ENCODE measurements around the gene NRAP. TPM values are rescaled to one million over a fixed set of nuclear protein-coding genes. Genes with fewer than 3 reads are reported as not detected.

NRAP gene
- total RNA-seq, 1 experiment from 2014 or later: not detected

DNA sequence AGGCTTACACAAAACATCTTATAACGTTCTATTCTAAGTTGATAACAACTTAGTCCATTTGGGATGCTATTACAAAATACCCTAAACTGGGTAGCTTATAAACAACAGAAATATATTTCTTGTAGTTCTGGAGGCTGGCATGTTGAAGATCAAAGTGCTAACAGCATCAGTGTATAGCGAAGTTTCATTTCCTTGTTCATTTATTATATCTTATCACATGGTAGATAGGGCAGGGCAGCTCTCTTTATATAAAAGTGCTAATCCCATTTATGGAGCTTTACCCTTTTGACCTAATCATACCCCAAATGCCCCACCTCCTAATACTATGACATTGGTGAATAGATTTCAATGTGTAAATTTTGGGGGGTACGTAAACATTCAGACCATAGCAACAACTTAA lies 22.2 kb upstream of the NRAP start:
- no TSS peak for BruUV-seq (replicated peaks)
- no peaks in the 10 kb centered on the region for H3K4me1 Mint-ChIP-seq (ENCODE audit: low read depth, unreplicated experiment)
- CTCF ChIA-PET: no interaction called here
- H3K27me3 Mint-ChIP-seq (ENCODE audit: unreplicated experiment): no peaks in the 10 kb centered on the region
- TF ChIP-seq, protein P1, sequence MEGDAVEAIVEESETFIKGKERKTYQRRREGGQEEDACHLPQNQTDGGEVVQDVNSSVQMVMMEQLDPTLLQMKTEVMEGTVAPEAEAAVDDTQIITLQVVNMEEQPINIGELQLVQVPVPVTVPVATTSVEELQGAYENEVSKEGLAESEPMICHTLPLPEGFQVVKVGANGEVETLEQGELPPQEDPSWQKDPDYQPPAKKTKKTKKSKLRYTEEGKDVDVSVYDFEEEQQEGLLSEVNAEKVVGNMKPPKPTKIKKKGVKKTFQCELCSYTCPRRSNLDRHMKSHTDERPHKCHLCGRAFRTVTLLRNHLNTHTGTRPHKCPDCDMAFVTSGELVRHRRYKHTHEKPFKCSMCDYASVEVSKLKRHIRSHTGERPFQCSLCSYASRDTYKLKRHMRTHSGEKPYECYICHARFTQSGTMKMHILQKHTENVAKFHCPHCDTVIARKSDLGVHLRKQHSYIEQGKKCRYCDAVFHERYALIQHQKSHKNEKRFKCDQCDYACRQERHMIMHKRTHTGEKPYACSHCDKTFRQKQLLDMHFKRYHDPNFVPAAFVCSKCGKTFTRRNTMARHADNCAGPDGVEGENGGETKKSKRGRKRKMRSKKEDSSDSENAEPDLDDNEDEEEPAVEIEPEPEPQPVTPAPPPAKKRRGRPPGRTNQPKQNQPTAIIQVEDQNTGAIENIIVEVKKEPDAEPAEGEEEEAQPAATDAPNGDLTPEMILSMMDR (IDR thresholded peaks at IDR 0.05; ENCODE audit: unreplicated experiment): no peak
- no peaks in the 10 kb centered on the region for H3K36me3 Mint-ChIP-seq (ENCODE audit: insufficient read depth, unreplicated experiment)
- no peak overlapping the region for H3K27ac Mint-ChIP-seq (ENCODE audit: unreplicated experiment)
- peaks cover 5% of the 10 kb centered on the region for H3K9me3 Mint-ChIP-seq (ENCODE audit: low read depth, unreplicated experiment)
- no peak overlapping the region for H3K4me3 Mint-ChIP-seq (ENCODE audit: low read depth, unreplicated experiment)
- DNase-seq: no peak
- intact Hi-C loops (cut with micrococcal nuclease; ENCODE audit: unreplicated experiment): no loop called here

DNA sequence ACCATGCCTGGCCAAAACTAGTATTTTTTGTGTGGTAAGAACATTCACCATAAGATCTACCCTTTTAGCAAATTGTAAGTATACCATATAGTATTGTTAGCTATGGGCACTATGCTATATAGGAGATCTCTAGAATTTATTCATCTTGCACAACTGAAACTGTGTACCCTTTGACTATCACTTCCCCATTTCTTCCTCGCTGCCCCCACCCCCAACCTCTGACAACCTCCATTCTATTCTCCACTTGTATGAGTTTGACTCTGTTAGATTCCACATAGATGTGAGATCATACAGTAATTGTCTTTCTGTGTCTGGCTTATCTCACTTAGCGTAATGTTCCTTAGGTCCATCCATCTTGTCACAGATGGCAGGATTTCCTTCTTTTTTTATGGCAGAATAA lies 19.5 kb upstream of the NRAP start:
- H3K27me3 Mint-ChIP-seq (ENCODE audit: unreplicated experiment): no peaks in the 10 kb centered on the region
- H3K4me3 Mint-ChIP-seq (ENCODE audit: low read depth, unreplicated experiment): no peak overlapping the region
- no TSS peak for BruUV-seq (replicated peaks)
- CTCF ChIA-PET: no interaction called here
- H3K36me3 Mint-ChIP-seq (ENCODE audit: insufficient read depth, unreplicated experiment): peaks cover 24% of the 10 kb centered on the region
- peaks cover 7% of the 10 kb centered on the region for H3K4me1 Mint-ChIP-seq (ENCODE audit: low read depth, unreplicated experiment)
- DNase-seq: no peak
- intact Hi-C loops (cut with micrococcal nuclease; ENCODE audit: unreplicated experiment): no loop called here
- no peak overlapping the region for H3K27ac Mint-ChIP-seq (ENCODE audit: unreplicated experiment)
- peaks cover 4% of the 10 kb centered on the region for H3K9me3 Mint-ChIP-seq (ENCODE audit: low read depth, unreplicated experiment)
- TF ChIP-seq, protein P1 (IDR thresholded peaks at IDR 0.05; ENCODE audit: unreplicated experiment): no peak

DNA sequence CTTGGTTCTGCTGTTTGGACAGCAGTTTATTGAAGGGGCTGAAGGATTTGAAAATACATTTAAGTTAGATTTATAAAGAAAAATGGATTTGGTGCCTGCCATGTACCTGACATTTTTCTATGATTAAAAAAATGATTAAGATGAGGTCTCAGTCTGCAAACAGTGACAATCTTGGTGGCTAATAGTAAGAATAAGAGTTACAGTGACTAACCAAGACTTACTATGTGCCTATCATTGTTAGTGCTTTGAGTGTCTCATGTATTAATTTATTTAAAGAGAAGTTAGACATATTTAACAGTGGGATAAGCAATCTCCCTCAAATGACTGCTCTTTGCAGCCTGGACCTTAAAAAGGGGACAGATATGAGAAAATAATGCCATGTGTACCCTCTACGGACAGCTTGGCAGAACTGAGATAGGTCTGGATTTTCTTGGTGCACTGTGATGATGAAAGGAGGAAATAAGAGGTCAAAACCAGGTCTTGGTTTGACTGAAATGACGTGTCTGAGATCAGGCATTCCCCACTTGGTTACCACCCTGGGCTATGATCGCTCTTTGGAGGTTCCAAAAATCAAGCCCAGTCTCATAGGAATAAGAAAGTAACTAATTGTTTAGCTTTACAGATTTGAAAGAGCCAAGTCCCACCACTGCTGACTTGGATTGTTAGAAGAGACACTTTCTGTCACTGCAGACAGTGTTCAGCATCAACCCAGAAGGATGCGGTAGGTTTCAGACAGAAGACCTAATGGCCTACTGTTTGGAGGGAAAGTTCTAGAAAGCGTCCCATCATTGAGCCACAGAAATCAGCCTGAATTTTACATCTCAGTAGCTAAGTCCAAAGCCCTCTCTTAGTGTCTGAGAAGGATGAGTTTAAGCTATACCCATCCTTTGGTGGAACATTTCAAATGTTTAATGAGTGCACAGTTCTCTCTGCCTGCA lies 18.0 kb upstream of the NRAP start:
- no peaks in the 10 kb centered on the region for H3K27me3 Mint-ChIP-seq (ENCODE audit: unreplicated experiment)
- DNase-seq: no peak
- H3K36me3 Mint-ChIP-seq (ENCODE audit: insufficient read depth, unreplicated experiment): peaks cover 26% of the 10 kb centered on the region
- no peak overlapping the region for H3K4me3 Mint-ChIP-seq (ENCODE audit: low read depth, unreplicated experiment)
- H3K4me1 Mint-ChIP-seq (ENCODE audit: low read depth, unreplicated experiment): peaks cover 9% of the 10 kb centered on the region
- CTCF ChIA-PET: no interaction called here
- peaks cover 3% of the 10 kb centered on the region for H3K9me3 Mint-ChIP-seq (ENCODE audit: low read depth, unreplicated experiment)
- intact Hi-C loops (cut with micrococcal nuclease; ENCODE audit: unreplicated experiment): no loop called here
- BruUV-seq (replicated peaks): no TSS peak
- no peak overlapping the region for H3K27ac Mint-ChIP-seq (ENCODE audit: unreplicated experiment)
- TF ChIP-seq, protein P1 (IDR thresholded peaks at IDR 0.05; ENCODE audit: unreplicated experiment): no peak

DNA sequence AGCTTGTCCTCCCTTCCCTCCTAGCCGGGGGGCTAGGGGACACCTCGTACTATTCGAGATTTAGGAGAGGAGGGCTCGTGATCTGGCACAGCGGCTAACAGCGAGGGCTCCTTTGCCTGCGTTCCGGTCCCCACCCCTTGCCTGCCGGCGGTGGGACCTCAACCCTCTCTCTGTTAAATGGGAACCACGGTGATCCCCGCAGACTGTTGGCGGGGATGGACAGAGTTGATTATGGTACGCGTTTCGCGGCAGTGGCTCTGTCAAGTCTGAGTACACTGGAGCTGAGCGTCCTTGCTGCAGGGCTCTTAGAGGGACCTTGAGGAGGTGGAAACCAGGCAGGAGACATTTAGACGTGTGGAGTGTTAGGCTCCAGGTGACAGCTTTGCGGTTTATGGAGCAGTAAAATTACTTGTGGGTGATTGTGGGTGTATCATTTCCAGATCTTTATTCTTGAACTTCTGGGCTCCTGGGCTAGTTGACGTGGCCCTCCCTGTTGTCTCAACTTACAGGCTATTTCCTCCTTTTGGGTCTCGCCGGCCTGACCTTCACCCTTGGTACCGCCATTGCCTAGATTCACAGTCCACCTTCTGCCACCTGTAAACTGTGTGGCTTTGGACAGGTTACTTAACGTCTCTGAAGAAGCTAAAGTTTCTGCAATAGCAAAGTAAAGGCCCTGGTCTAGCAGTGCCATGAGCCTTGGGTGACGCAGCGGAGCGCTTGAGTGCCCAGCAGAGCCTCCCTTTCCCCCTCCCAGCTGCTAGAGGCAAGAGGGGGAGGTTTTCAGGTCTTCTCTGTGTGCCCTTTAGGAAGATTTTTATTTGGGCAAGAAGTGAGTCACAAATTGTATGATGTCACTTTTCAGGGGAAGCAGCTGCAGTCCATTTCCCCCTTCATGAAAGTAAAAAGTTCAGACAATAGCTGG lies 16.6 kb upstream of the NRAP start:
- H3K36me3 Mint-ChIP-seq (ENCODE audit: insufficient read depth, unreplicated experiment): peaks cover 26% of the 10 kb centered on the region
- H3K4me3 Mint-ChIP-seq (ENCODE audit: low read depth, unreplicated experiment): peak overlapping the region; percentile 97
- intact Hi-C loops (cut with micrococcal nuclease; ENCODE audit: unreplicated experiment): no loop called here
- no peaks in the 10 kb centered on the region for H3K27me3 Mint-ChIP-seq (ENCODE audit: unreplicated experiment)
- peaks cover 9% of the 10 kb centered on the region for H3K4me1 Mint-ChIP-seq (ENCODE audit: low read depth, unreplicated experiment)
- CTCF ChIA-PET: interaction anchor here (0.7 kb wide), 1 partner anchor 9 kb away, joined by 3 read pairs; no protein-coding TSS in a partner anchor
- peak overlapping the region; percentile 76 for H3K27ac Mint-ChIP-seq (ENCODE audit: unreplicated experiment)
- BruUV-seq (replicated peaks): TSS peak; percentile 21
- TF ChIP-seq, protein P1 (IDR thresholded peaks at IDR 0.05; ENCODE audit: unreplicated experiment): no peak
- peaks cover 3% of the 10 kb centered on the region for H3K9me3 Mint-ChIP-seq (ENCODE audit: low read depth, unreplicated experiment)
- DNase-seq: peak; percentile 12
